Ovary (tissue), 3 donors: Measurements from ENCODE around the gene LMTK2.

Experiments used
- POLR2A ChIP-seq: fragments of 450-650 bp; IDR thresholded peaks from one replicate; pipeline ENCODE4 v1.6.1; 2017; ENCODE audit warnings: antibody characterized with exemption, mild to moderate bottlenecking, moderate library complexity
- TF ChIP-seq, protein P1 (sequence below), 3 donors: fragments of 450-650 bp in 2 of 3; fragments of 200-600 bp in 1 of 3; IDR thresholded peaks; one replicate each; pipeline versions ENCODE4 v1.5.1 to v1.8.0; 2016 to 2022; ENCODE audit warnings: antibody characterized with exemption in 3 of 3, mild to moderate bottlenecking in 1 of 3
- donor health status: DM: no; HTN: no; CAD: no.

DNA sequence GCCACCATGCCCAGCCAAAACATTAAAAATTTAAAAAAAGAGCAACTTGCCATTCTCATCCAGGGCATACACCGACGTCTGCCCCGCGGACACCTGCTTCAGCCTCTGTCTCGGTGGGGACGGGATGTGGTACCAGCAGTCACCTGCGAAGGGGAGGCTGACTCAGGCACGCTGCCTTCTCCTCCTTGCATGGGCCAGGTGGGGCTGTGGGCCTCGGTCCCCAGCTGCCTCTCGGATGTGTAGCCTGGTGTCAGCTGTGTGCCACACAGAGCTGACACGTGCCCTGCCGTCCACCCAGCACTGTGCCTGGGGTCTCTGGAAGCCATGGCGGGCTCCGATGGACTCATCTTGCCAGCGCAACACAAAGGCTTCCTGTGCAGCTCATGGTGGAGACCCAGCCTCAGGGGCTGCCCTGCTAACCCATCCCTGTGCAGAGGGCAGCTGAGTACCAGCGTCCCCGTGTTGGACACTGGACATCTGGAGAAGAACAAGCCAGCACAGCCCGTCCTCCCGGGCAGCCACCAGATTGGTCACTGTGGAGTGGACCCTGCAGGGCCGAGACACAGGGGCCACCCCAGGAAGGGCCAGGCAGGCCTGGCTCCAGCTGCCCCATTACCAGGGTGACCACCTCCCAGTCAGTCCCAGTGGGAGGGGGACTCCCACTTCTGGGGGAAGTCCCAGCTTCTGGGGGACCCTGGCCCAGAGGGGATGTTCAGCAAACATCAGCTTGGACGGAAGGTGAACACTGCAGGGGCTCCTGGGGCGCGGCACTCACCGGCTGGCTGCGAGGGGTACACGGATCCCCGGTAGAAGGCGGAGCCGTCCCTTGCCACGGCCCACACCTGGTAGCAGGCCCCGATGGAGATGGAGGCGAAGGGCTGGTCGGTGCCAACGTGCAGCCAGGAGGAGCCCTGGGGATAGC lies 115.2 kb downstream of the LMTK2 start:
- TF ChIP-seq, protein P1, sequence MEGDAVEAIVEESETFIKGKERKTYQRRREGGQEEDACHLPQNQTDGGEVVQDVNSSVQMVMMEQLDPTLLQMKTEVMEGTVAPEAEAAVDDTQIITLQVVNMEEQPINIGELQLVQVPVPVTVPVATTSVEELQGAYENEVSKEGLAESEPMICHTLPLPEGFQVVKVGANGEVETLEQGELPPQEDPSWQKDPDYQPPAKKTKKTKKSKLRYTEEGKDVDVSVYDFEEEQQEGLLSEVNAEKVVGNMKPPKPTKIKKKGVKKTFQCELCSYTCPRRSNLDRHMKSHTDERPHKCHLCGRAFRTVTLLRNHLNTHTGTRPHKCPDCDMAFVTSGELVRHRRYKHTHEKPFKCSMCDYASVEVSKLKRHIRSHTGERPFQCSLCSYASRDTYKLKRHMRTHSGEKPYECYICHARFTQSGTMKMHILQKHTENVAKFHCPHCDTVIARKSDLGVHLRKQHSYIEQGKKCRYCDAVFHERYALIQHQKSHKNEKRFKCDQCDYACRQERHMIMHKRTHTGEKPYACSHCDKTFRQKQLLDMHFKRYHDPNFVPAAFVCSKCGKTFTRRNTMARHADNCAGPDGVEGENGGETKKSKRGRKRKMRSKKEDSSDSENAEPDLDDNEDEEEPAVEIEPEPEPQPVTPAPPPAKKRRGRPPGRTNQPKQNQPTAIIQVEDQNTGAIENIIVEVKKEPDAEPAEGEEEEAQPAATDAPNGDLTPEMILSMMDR (IDR thresholded peaks at IDR 0.05) = no peak
- no peak for TF ChIP-seq POLR2A
